Measurements from ENCODE around the gene FALEC. TPM values are rescaled to one million over a fixed set of nuclear protein-coding genes. Genes with fewer than 3 reads are reported as not detected.

FALEC gene
- total RNA-seq, 1 experiment from 2014 or later = 1.0 TPM

GRCh38 chr1:150511985-150512660 is 3.4 kb upstream of the FALEC start:
- intact Hi-C loops (cut with micrococcal nuclease; ENCODE audit: unreplicated experiment) = no loop called here
- CTCF ChIA-PET = no interaction called here

GRCh38 chr1:150512846-150513245 is 2.7 kb upstream of the FALEC start:
- CTCF ChIA-PET = no interaction called here
- POLR2A ChIA-PET = no interaction called here
- Histone ChIP-seq H3K4me3 (ENCODE audit: low read depth in 2 of 2, low read length in 2 of 2) (no peak overlapping the region), H3K4me1 (ENCODE audit: control insufficient read depth, insufficient read depth, low read length) (no peaks in the 10 kb centered on the region), H3K27me3 (ENCODE audit: control insufficient read depth, insufficient read depth, low read length) (no peaks in the 10 kb centered on the region), H3K36me3 (ENCODE audit: control insufficient read depth, insufficient read depth, low read length) (no peaks in the 10 kb centered on the region), H3K27ac (ENCODE audit: low read length) (no peak overlapping the region), H3K9me3 (ENCODE audit: control insufficient read depth, insufficient read depth, low read depth, low read length) (no peaks in the 10 kb centered on the region)
- TF ChIP-seq POLR2AphosphoS5 (IDR thresholded peaks at IDR 0.05; ENCODE audit: low read depth, low read length) (no peak), TCF7L2 (IDR thresholded peaks at IDR 0.05; ENCODE audit: low read depth, low read length) (no peak), SIN3A (IDR thresholded peaks at IDR 0.05; ENCODE audit: borderline replicate concordance, insufficient read depth, low read depth, low read length) (no peak)
- TF ChIP-seq, protein P1, sequence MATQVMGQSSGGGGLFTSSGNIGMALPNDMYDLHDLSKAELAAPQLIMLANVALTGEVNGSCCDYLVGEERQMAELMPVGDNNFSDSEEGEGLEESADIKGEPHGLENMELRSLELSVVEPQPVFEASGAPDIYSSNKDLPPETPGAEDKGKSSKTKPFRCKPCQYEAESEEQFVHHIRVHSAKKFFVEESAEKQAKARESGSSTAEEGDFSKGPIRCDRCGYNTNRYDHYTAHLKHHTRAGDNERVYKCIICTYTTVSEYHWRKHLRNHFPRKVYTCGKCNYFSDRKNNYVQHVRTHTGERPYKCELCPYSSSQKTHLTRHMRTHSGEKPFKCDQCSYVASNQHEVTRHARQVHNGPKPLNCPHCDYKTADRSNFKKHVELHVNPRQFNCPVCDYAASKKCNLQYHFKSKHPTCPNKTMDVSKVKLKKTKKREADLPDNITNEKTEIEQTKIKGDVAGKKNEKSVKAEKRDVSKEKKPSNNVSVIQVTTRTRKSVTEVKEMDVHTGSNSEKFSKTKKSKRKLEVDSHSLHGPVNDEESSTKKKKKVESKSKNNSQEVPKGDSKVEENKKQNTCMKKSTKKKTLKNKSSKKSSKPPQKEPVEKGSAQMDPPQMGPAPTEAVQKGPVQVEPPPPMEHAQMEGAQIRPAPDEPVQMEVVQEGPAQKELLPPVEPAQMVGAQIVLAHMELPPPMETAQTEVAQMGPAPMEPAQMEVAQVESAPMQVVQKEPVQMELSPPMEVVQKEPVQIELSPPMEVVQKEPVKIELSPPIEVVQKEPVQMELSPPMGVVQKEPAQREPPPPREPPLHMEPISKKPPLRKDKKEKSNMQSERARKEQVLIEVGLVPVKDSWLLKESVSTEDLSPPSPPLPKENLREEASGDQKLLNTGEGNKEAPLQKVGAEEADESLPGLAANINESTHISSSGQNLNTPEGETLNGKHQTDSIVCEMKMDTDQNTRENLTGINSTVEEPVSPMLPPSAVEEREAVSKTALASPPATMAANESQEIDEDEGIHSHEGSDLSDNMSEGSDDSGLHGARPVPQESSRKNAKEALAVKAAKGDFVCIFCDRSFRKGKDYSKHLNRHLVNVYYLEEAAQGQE (IDR thresholded peaks at IDR 0.05; ENCODE audit: insufficient read depth in 1 of 2, low read depth in 2 of 2, low read length in 1 of 2) = no peak
- TF ChIP-seq, protein P2, sequence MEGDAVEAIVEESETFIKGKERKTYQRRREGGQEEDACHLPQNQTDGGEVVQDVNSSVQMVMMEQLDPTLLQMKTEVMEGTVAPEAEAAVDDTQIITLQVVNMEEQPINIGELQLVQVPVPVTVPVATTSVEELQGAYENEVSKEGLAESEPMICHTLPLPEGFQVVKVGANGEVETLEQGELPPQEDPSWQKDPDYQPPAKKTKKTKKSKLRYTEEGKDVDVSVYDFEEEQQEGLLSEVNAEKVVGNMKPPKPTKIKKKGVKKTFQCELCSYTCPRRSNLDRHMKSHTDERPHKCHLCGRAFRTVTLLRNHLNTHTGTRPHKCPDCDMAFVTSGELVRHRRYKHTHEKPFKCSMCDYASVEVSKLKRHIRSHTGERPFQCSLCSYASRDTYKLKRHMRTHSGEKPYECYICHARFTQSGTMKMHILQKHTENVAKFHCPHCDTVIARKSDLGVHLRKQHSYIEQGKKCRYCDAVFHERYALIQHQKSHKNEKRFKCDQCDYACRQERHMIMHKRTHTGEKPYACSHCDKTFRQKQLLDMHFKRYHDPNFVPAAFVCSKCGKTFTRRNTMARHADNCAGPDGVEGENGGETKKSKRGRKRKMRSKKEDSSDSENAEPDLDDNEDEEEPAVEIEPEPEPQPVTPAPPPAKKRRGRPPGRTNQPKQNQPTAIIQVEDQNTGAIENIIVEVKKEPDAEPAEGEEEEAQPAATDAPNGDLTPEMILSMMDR (IDR thresholded peaks at IDR 0.05) = no peak
- intact Hi-C loops (cut with micrococcal nuclease; ENCODE audit: unreplicated experiment) = no loop called here
- no TSS peak for BruUV-seq (replicated peaks)
- in situ Hi-C loops (cut with HindIII; ENCODE audit: low pct_unique_long_range_greater_than_20kb, low sequenced_read_pairs) = no loop called here
- DNase-seq (ENCODE audit: low read depth, low spot score) (no peak), ATAC-seq (no peak)

More at GRCh38 chr1:150511985-150512660, 3.4 kb upstream of the FALEC start:
- TF ChIP-seq SIN3A (IDR thresholded peaks at IDR 0.05; ENCODE audit: borderline replicate concordance, insufficient read depth, low read depth, low read length) = no peak
- no peak for TF ChIP-seq POLR2AphosphoS5 (IDR thresholded peaks at IDR 0.05; ENCODE audit: low read depth, low read length)
- TF ChIP-seq, protein P2 (IDR thresholded peaks at IDR 0.05) = no peak
- TF ChIP-seq, protein P1 (IDR thresholded peaks at IDR 0.05; ENCODE audit: insufficient read depth in 1 of 2, low read depth in 2 of 2, low read length in 1 of 2) = no peak
- no peak for TF ChIP-seq TCF7L2 (IDR thresholded peaks at IDR 0.05; ENCODE audit: low read depth, low read length)
- no peak overlapping the region for H3K27ac ChIP-seq (ENCODE audit: low read length)
- POLR2A ChIA-PET = interaction anchor here (0.6 kb wide), 1 partner anchor 262 kb away, joined by 3 read pairs; no protein-coding TSS in a partner anchor
- H3K36me3 ChIP-seq (ENCODE audit: control insufficient read depth, insufficient read depth, low read length) = no peaks in the 10 kb centered on the region
- H3K27me3 ChIP-seq (ENCODE audit: control insufficient read depth, insufficient read depth, low read length) = no peaks in the 10 kb centered on the region
- no peaks in the 10 kb centered on the region for H3K4me1 ChIP-seq (ENCODE audit: control insufficient read depth, insufficient read depth, low read length)
- no peaks in the 10 kb centered on the region for H3K9me3 ChIP-seq (ENCODE audit: control insufficient read depth, insufficient read depth, low read depth, low read length)
- BruUV-seq (replicated peaks) = no TSS peak
- no peak for ATAC-seq
- in situ Hi-C loops (cut with HindIII; ENCODE audit: low pct_unique_long_range_greater_than_20kb, low sequenced_read_pairs) = no loop called here
- H3K4me3 ChIP-seq (ENCODE audit: low read depth in 2 of 2, low read length in 2 of 2) = no peak overlapping the region
- DNase-seq (ENCODE audit: low read depth, low spot score) = no peak
